ENCODE data around the gene DMRTC1.
"Not testable (repeated sequence)": the region's sequence is repeated elsewhere in the genome, so short reads cannot be mapped to it uniquely, and the experiment has no call there.

Gene DMRTC1

DNA sequence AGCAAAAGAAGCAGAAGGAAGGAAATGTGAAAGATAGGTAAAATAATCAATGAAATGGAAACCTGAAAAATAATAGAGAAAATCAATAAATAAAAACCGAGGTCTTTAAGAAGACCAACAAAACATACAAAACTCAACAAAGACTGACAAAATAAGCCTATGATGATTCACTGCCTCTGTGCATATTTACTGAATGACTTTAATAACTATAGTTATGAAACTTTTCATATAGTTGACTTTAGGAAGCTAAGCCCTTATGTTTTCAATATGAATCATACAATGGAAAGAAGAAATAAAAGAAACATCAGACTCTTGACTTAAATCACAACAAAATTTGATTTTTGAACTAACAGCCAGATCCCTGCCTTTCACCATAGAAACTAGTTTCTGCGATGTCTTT, 106.1 kb downstream of the DMRTC1 start:
- H3K9ac ChIP-seq (ENCODE audit: low read depth, low read length); H3K4me1 ChIP-seq (ENCODE audit: insufficient read depth, low read length); H3K9me3 ChIP-seq (ENCODE audit: control insufficient read depth, insufficient read depth, low read length); H3K36me3 ChIP-seq (ENCODE audit: insufficient read depth, low read length): not testable (repeated sequence)

DNA sequence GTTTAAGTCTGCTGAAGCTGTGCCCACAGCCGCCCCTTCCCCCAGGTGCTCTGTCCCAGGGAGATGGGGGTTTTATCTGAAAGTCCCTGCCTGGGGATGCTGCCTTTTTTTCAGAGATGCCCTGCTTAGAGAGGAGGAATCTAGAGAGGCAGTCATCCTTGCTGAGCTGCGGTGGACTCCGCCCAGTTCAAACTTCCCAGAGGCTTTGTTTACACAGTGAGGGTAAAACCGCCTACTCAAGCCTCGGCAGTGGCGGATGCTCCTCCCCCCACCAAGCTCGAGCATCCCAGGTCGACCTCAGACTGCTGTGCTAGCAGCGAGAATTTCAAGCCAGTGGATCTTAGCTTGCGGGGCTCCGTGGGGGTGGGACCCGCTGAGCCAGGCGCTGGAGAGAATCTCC, 112.9 kb downstream of the DMRTC1 start:
- not testable (repeated sequence) for H3K9ac ChIP-seq (ENCODE audit: low read depth, low read length); H3K36me3 ChIP-seq (ENCODE audit: insufficient read depth, low read length); H3K9me3 ChIP-seq (ENCODE audit: control insufficient read depth, insufficient read depth, low read length); H3K4me1 ChIP-seq (ENCODE audit: insufficient read depth, low read length)

Data from ES-I3 (cell line).